Endothelial cell of umbilical vein (primary cell): ENCODE results near the gene AKAP13. TPM values are rescaled to one million over a fixed set of nuclear protein-coding genes. Genes with fewer than 3 reads are reported as not detected.
"Not testable (repeated sequence)": the region's sequence is repeated elsewhere in the genome, so short reads cannot be mapped to it uniquely, and the experiment has no call there.

Experiments
- BruUV-seq: library from RNA; stranded (reverse); fragments of 400-500 nt; replicated peaks from 2 replicates; lab custom pipeline; 2021; lab: Mats Ljungman, UMichigan
- CTCF ChIA-PET: fragments of 300-600, 350-600 bp; sonication (Branson Sonifier 250); formaldehyde crosslinking; loops from one replicate; lab custom pipeline; 2021; ENCODE audit warnings: antibody characterized with exemption, inconsistent platforms; lab: Charles Lee
- POLR2A ChIA-PET: fragments of 300-600, 350-600 bp; sonication (Branson Sonifier 250); formaldehyde crosslinking; loops from one replicate; lab custom pipeline; 2021; ENCODE audit warnings: antibody characterized with exemption, inconsistent platforms; lab: Charles Lee
- DNase-seq: peaks from one replicate; pipeline ENCODE4 v3.0.0-alpha.2; 2011; ENCODE audit warnings: low read depth, low spot score
- FAIRE-seq: peaks from 2 replicates; lab custom pipeline; 2011; peaks lifted over from hg19 to GRCh38; lab: Jason Lieb, UNC
- H2AFZ ChIP-seq: 2 replicates; pipeline ENCODE4 v1.6.0; 2012; ENCODE audit warnings: low read depth, low read length, control low read depth, inconsistent platforms
- H3K27ac ChIP-seq: 2 replicates; pipeline ENCODE4 v1.5.1; 2011; ENCODE audit warnings: low read depth, mild to moderate bottlenecking, control low read depth, low read length, moderate library complexity; ENCODE audit not compliant: insufficient read depth
- H3K27me3 ChIP-seq, 2 experiments: 2 replicates each; pipeline versions ENCODE4 v1.6.0 to v1.6.1; 2011; ENCODE audit warnings: low read length in 2 of 2, mixed read lengths in 1 of 2; ENCODE audit not compliant: control insufficient read depth in 2 of 2, insufficient read depth in 2 of 2
- H3K36me3 ChIP-seq, 2 experiments: 2 replicates in 1 of 2; 3 replicates in 1 of 2; pipeline ENCODE4 v1.5.1; 2011; ENCODE audit warnings: low read length in 2 of 2, mild to moderate bottlenecking in 1 of 2, moderate library complexity in 1 of 2; ENCODE audit not compliant: control insufficient read depth in 2 of 2, insufficient read depth in 2 of 2; ENCODE audit errors: extremely low read depth in 1 of 2
- H3K4me1 ChIP-seq: 3 replicates; pipeline ENCODE4 v1.5.1; 2011; ENCODE audit warnings: mild to moderate bottlenecking, low read length; ENCODE audit not compliant: control insufficient read depth, insufficient read depth; ENCODE audit errors: extremely low read depth
- H3K4me2 ChIP-seq: 2 replicates; pipeline ENCODE4 v1.6.1; 2011; ENCODE audit warnings: low read length, control low read depth, mixed read lengths; ENCODE audit not compliant: insufficient read depth
- H3K4me3 ChIP-seq, 3 experiments: fragments of 200-600 bp in 1 of 3; sonication (generic), shearing (Covaris generic) in 1 of 3; replicated peaks in 1 of 3; 2 replicates each; pipeline ENCODE4 v1.5.1; 2011 to 2016; ENCODE audit warnings: control low read depth in 3 of 3, low read length in 3 of 3, mild to moderate bottlenecking in 2 of 3, inconsistent platforms in 1 of 3, low read depth in 1 of 3, moderate library complexity in 1 of 3; ENCODE audit not compliant: insufficient read depth in 1 of 3
- H3K79me2 ChIP-seq: 2 replicates; pipeline ENCODE4 v1.6.0; 2012; ENCODE audit warnings: low read length, inconsistent platforms; ENCODE audit not compliant: control insufficient read depth, insufficient read depth
- H3K9ac ChIP-seq: replicated peaks from 2 replicates; pipeline ENCODE3; 2011; ENCODE audit warnings: low read length, control low read depth; ENCODE audit not compliant: insufficient read depth; ENCODE audit errors: extremely low read depth
- H3K9me1 ChIP-seq: replicated peaks from 3 replicates; pipeline ENCODE4 v1.6.0; 2011; ENCODE audit warnings: mild to moderate bottlenecking, low read length; ENCODE audit not compliant: control insufficient read depth, insufficient read depth; ENCODE audit errors: extremely low read depth
- H3K9me3 ChIP-seq: replicated peaks from 2 replicates; pipeline ENCODE4 v1.5.1; 2012; ENCODE audit warnings: low read length, inconsistent platforms; ENCODE audit not compliant: control insufficient read depth, insufficient read depth
- H4K20me1 ChIP-seq: replicated peaks from 2 replicates; pipeline ENCODE3; 2011; ENCODE audit warnings: mild to moderate bottlenecking, low read length; ENCODE audit not compliant: control insufficient read depth, insufficient read depth; ENCODE audit errors: extremely low read depth
- EZH2 ChIP-seq: IDR thresholded peaks from 2 replicates; pipeline ENCODE4 v1.6.1; 2012; ENCODE audit warnings: borderline replicate concordance, low read depth, mild to moderate bottlenecking, moderate library complexity, low read length, inconsistent platforms; ENCODE audit not compliant: severe bottlenecking
- FOS ChIP-seq: IDR thresholded peaks from 2 replicates; pipeline ENCODE4 v1.6.1; 2011; ENCODE audit warnings: mild to moderate bottlenecking, low read length, moderate library complexity, borderline replicate concordance; ENCODE audit not compliant: insufficient read depth
- GATA2 ChIP-seq: IDR thresholded peaks from 2 replicates; pipeline ENCODE4 v1.7.0; 2011; ENCODE audit warnings: low read depth, mild to moderate bottlenecking, moderate library complexity, mixed read lengths, low read length; ENCODE audit not compliant: insufficient read length, insufficient read depth
- JUN ChIP-seq: IDR thresholded peaks from 2 replicates; pipeline ENCODE4 v1.6.1; 2011; ENCODE audit warnings: borderline replicate concordance, low read depth; ENCODE audit not compliant: insufficient read length, insufficient read depth
- MYC ChIP-seq: IDR thresholded peaks from one replicate; pipeline ENCODE4 v1.6.1; 2011; ENCODE audit warnings: mild to moderate bottlenecking, low read depth, low read length
- POLR2A ChIP-seq: IDR thresholded peaks from 2 replicates; pipeline ENCODE4 v1.6.1; 2012; ENCODE audit warnings: low read depth, mild to moderate bottlenecking, control low read depth, low read length
- POLR2AphosphoS5 ChIP-seq: IDR thresholded peaks from 2 replicates; pipeline ENCODE4 v1.6.1; 2012; ENCODE audit warnings: low read depth, mild to moderate bottlenecking, control low read depth, low read length, moderate library complexity; ENCODE audit not compliant: insufficient read depth
- dilution Hi-C: fragments of 300-500 bp; cut with MboI; formaldehyde crosslinking; loops from one replicate; pipeline ENCODE4 v1.15.0; 2019; ENCODE audit warnings: low sequenced_read_pairs; ENCODE audit not compliant: extremely low pct_ligation_motif_present
- intact Hi-C: fragments of 100-400 bp; cut with micrococcal nuclease; formaldehyde crosslinking; loops from one replicate; pipeline ENCODE4 v1.10.0; 2022
- polyA plus RNA-seq, 4 experiments: library from polyadenylated mRNA; depleted of rRNA in 3 of 4; stranded (reverse) in 3 of 4; unstranded in 1 of 4; fragments of >200 nt; gene quantifications; 2 replicates each; pipeline versions ENCODE4 v1.2.1 to v1.2.3, GENCODE V29; 2011 to 2012; ENCODE audit warnings: missing spikeins in 1 of 4
- total RNA-seq: library from RNA; stranded (reverse); gene quantifications from 2 replicates; pipeline ENCODE4 v1.2.3, GENCODE V29; 2021
- TF ChIP-seq, protein P1 (sequence below), 2 donors: IDR thresholded peaks; 1 replicate in 1 of 2; 2 replicates in 1 of 2; pipeline ENCODE4 v1.5.1; 2011; ENCODE audit warnings: low read length in 2 of 2, mild to moderate bottlenecking in 2 of 2, moderate library complexity in 2 of 2, control low read depth in 1 of 2, inconsistent platforms in 1 of 2, low read depth in 1 of 2; ENCODE audit not compliant: insufficient read depth in 1 of 2; ENCODE audit errors: extremely low read depth in 1 of 2
- TF ChIP-seq, protein P2 (sequence below): IDR thresholded peaks from 2 replicates; pipeline ENCODE4 v1.6.1; 2011; ENCODE audit not compliant: insufficient read depth, insufficient read length

The AKAP13 gene
- total and polyA plus RNA-seq, 2 donors (not counting 3 experiments of a cell fraction or from before 2014, with no cell fraction given) = 22.8 to 87.8 TPM

DNA sequence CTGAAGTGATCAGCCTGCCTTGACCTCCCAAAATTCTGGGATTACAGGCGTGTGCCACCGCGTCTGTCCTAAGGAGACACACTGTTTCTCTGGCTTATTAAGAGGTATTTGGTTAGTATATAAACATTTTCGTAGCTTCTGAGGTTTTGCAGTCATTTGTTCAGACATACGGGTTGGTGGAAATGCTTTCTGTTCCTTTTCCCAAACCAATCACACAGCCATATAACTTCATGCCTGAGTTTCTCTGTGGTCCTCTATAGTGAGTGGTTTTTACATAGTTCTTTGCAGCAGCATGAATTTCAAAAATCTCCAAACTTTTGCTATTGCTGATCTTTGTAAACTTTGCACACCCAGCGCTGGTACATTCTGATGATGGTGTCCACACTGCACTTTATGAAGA lies 100.5 kb downstream of the AKAP13 start:
- Histone ChIP-seq H3K36me3 (no peaks in the 10 kb centered on the region), H2AFZ (no peak overlapping the region), H3K4me2 (no peak overlapping the region), H3K4me3 (no peak overlapping the region), H3K9me3 (no peaks in the 10 kb centered on the region), H3K27me3 (no peaks in the 10 kb centered on the region), H3K4me1 (peaks cover 33% of the 10 kb centered on the region), H3K79me2 (peaks cover 37% of the 10 kb centered on the region), H3K27ac (no peak overlapping the region), H3K9ac (no peak overlapping the region), H3K9me1 (no peaks in the 10 kb centered on the region), H4K20me1 (peaks cover 23% of the 10 kb centered on the region)
- intact Hi-C loops = no loop called here
- BruUV-seq = no TSS peak
- DNase-seq (no peak), FAIRE-seq (no peak)
- ChIA-PET POLR2A (no interaction called here), CTCF (no interaction called here)
- no peak for TF ChIP-seq GATA2
- no peak for TF ChIP-seq POLR2A
- TF ChIP-seq JUN = no peak
- no peak for TF ChIP-seq FOS
- TF ChIP-seq POLR2AphosphoS5 = no peak
- TF ChIP-seq, protein P1, sequence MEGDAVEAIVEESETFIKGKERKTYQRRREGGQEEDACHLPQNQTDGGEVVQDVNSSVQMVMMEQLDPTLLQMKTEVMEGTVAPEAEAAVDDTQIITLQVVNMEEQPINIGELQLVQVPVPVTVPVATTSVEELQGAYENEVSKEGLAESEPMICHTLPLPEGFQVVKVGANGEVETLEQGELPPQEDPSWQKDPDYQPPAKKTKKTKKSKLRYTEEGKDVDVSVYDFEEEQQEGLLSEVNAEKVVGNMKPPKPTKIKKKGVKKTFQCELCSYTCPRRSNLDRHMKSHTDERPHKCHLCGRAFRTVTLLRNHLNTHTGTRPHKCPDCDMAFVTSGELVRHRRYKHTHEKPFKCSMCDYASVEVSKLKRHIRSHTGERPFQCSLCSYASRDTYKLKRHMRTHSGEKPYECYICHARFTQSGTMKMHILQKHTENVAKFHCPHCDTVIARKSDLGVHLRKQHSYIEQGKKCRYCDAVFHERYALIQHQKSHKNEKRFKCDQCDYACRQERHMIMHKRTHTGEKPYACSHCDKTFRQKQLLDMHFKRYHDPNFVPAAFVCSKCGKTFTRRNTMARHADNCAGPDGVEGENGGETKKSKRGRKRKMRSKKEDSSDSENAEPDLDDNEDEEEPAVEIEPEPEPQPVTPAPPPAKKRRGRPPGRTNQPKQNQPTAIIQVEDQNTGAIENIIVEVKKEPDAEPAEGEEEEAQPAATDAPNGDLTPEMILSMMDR (IDR thresholded peaks at IDR 0.05; ENCODE audit: extremely low read depth in 1 of 2, insufficient read depth in 1 of 2, low read depth in 1 of 2, low read length in 2 of 2) = no peak
- TF ChIP-seq, protein P2, sequence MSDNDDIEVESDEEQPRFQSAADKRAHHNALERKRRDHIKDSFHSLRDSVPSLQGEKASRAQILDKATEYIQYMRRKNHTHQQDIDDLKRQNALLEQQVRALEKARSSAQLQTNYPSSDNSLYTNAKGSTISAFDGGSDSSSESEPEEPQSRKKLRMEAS = no peak
- no peak for TF ChIP-seq MYC
- no peak for TF ChIP-seq EZH2
- dilution Hi-C loops = no loop called here

DNA sequence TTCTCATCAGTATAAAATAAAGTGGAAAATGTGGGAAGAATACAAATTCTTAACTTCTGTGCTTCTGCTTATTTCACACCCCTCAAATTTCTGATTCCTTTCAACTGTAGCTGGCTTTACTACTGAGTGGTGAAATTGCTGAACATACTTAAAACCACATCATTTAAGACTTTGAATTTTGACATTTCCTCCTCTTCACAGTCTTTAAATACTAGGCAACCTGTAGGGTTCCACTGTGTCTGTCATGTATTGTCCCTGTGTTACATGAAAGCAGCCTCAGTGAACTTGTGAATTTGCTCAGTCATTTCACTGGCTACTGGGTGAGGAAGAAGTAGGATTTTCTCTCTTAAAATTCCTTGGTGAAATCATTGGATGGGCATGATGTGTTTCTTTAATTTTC lies 101.1 kb downstream of the AKAP13 start:
- not testable (repeated sequence) for H3K4me2 ChIP-seq

More for the DNA sequence above, 101.1 kb downstream of the AKAP13 start:
- H2AFZ ChIP-seq, FAIRE-seq, H3K36me3 ChIP-seq, dilution Hi-C loops, H3K9ac ChIP-seq, BruUV-seq, POLR2A ChIA-PET, H3K27ac ChIP-seq, DNase-seq, H3K4me3 ChIP-seq, H3K27me3 ChIP-seq, H3K9me3 ChIP-seq, intact Hi-C loops, H3K9me1 ChIP-seq, CTCF ChIA-PET: not testable (repeated sequence)
- H3K79me2 ChIP-seq = peaks cover 37% of the 10 kb centered on the region
- H3K4me1 ChIP-seq = peaks cover 33% of the 10 kb centered on the region
- peaks cover 21% of the 10 kb centered on the region for H4K20me1 ChIP-seq
